SK-N-SH treated with all-trans-retinoic acid at 6 μM for 48 hours (cell line): ENCODE results near the gene TMEM150A.

Experiments
- GLIS3 ChIP-seq: fragments of 250-450 bp; sonication (Bioruptor Pico); IDR thresholded peaks from 2 replicates; pipeline ENCODE4 v1.5.0; 2020; ENCODE audit warnings: mild to moderate bottlenecking, moderate library complexity
- PPARA ChIP-seq: fragments of 250-450 bp; sonication (Bioruptor Pico); IDR thresholded peaks from 2 replicates; pipeline ENCODE4 v1.5.0; 2020; ENCODE audit warnings: mild to moderate bottlenecking, borderline replicate concordance
- ZFP3 ChIP-seq: fragments of 250-450 bp; sonication (Bioruptor Pico); IDR thresholded peaks from 2 replicates; pipeline ENCODE4 v1.5.0; 2020; ENCODE audit warnings: mild to moderate bottlenecking, moderate library complexity

- no peak for TF ChIP-seq GLIS3 (CRISPR knock-in tag)
- no peak for TF ChIP-seq ZFP3 (CRISPR knock-in tag)
- no peak for TF ChIP-seq PPARA (CRISPR knock-in tag)
Measured at GRCh38 chr2:85594715-85595300, 7.7 kb downstream of the TMEM150A start.
